ENCODE data around the gene ONECUT3.

Gene ONECUT3

DNA sequence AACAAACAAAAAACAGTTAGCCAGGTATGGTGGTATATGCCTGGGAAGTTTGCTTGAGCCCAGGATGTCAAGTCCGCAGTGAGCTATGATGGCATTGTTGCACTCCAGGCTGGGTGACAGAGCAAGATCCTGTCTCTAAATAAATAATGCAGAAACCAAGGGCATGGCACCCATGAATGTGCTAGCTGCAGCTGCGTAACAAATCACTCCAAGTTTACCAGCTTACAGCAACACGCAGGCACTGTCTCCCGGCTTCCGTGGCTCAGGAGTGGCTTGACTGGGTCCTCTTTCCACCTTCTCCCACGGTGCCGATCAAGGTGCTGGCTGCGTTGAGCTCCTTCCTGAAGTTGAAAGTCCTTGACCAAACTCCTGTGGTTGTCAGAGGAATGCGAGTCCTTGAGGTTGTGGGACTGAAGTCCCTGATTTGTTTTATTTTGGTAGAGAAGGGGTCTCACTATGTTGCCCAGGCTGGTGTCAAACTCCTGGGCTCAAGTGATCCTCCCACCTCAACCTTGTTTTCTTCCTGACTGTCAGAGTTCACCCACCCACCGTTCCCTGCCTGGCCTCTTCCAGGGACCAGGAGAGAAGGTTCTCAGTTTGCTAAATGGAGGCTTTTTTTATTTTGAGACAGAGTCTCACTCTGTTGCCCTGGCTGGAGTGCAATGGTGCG lies 13.2 kb upstream of the ONECUT3 start:
- no peak for DNase-seq (ENCODE audit: low read depth in 2 of 3, low spot score in 1 of 3)

DNA sequence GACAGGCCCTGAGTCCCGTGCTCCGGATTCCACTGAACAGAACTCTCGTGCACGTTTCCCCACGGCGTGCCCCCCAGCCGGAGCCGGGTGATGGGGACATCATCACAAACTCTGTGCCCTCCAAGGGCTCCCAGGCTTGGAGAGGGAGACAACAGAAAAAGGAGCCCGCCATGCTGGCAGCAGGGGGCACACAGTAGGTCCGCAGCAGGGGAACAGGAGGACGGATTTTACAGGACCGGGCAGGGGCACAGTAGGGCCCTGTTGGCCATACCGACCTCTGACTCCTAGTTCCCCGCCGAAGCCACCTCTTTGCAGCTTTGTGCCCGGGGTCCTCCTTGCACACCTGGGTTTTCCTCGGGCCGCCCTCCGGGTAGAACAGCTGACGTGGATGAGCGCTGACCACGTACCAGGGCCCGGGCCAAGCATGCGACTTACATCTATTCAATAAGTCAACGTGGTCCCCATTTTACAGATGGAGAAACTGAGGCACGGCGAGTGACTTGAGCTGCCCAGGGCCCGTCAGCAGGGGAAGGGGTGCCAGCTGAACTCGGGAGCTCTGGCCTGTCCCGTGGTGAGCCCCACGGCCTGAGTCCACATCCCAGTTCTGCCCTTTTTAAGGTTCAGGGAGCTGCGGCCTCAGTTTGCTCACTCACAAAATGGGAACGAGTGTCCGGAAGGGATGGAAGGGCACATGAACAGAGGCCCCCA lies 10.2 kb upstream of the ONECUT3 start:
- DNase-seq (ENCODE audit: low read depth in 2 of 3, low spot score in 1 of 3): no peak

GRCh38 chr19:1744133-1744665 lies 9.1 kb upstream of the ONECUT3 start:
- no peak for DNase-seq (ENCODE audit: low read depth in 2 of 3, low spot score in 1 of 3)

- no peak for DNase-seq (ENCODE audit: low read depth in 2 of 3, low spot score in 1 of 3)
Observed at GRCh38 chr19:1744822-1745563, 8.3 kb upstream of the ONECUT3 start.

- no peak for DNase-seq (ENCODE audit: low read depth in 2 of 3, low spot score in 1 of 3)
Observed at GRCh38 chr19:1745589-1746031, 7.7 kb upstream of the ONECUT3 start.

- no peak for DNase-seq (ENCODE audit: low read depth in 2 of 3, low spot score in 1 of 3)
Observed at GRCh38 chr19:1746401-1747284, 6.7 kb upstream of the ONECUT3 start.

- no peak for DNase-seq (ENCODE audit: low read depth in 2 of 3, low spot score in 1 of 3)
Observed at GRCh38 chr19:1747285-1748114, 5.8 kb upstream of the ONECUT3 start.

DNA sequence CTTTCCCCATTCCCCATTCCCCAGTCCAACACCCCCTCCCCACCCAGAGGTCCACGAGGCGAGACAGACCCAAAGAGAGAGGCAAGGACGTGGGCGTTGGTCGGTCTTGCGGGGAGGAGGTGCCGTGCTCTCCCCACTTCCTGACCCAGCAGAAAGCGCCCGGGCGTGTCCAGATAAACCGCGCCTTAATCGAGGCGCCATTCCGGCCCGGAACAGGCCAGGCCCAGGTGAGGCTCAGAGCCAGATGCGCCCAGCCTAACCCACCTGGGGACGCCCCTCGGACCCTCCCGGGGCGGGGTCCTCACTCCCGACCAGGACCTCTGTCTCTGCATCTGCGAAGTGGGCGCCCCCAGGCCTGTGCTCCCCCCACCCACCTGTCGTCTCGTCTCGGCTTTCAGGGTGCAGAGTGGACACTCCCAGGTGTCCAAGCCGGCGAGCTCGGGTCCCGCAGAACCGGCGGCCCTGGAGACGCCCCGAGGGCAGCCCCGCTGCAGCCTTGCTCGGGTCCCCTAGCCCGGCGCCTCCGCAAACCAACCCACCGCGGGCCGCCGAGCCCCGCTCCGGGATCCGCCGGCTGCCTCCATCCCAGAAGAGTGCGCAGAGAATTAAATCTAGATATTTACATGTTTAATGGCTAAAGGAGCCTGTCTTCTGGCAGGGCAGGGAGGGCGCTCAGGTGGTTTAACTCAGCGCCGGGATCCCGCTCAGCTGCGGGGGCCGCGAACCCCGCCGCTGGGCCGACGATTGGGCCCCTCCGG lies 5.0 kb upstream of the ONECUT3 start:
- no peak for DNase-seq (ENCODE audit: low read depth in 2 of 3, low spot score in 1 of 3)

DNA sequence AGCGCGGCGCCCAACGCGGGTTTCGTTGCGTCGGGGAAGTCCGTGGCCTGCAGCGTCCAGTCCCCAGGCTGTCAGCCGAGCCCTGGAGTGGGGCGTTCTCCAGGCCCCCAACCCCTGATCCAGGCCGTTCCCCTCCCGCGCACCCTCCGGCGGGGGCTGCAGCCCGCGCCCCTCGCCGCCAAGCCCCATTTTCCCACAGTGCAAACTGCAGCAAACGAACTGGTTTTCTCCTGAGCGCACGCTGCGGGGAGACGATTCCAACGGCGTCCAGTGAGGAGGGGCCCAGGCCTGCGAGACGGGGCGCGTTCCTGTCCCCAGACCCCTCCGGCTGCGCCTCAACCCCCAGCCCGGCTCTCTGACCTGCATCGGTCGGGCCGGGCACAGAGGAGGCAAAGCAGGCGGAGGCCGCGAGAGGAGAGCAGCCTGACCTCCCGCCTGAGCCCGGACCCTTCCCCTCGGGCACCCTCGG lies 4.4 kb upstream of the ONECUT3 start:
- no peak for DNase-seq (ENCODE audit: low read depth in 2 of 3, low spot score in 1 of 3)

DNA sequence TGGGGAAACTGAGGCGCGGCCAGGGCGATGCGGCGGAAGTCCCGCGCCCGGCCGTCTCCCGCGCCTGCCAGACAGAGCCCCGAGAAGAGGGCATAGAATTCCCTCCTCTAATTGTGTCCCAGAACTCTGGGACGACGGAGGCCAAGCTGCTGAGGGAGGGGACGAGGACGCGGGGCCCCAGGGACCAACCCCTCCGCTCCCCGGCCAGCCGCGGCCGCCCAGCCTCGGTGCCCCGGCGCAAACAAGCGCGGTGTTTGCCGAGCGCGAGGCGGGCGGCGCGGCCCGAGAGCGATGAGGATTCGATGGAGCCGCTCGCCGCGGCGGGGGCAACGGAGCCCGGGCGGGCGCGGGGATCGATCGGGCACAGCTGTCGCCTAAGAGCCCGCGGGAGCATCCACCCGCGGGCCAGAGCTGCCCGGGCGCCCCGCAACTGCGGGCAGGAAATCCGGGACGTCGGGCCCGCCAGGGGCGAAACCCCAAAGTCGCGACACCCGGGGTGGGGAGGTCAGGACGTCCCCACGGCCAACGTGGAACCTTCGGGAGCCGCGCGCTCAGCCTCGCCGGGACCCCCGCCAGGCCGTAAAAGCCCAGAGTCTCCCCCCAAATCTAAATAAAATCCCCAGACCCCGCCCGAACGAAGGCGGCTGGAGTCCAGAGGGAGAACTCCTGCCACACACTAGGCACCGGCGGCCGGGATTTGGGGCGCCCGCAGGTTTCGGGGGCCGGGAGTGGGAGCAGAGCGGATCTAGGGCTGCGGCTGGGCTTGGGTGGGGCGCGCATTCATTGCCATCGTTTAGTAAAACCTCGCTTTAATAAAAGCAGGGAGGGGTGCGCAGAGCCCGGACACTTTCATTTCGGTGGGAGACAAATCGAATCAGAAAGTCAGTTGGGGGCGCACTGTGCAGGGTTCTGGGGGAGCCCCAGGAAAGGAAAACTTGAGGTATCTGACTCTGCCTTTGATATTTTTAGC lies 3.6 kb upstream of the ONECUT3 start:
- DNase-seq (ENCODE audit: low read depth in 2 of 3, low spot score in 1 of 3): no peak

DNA sequence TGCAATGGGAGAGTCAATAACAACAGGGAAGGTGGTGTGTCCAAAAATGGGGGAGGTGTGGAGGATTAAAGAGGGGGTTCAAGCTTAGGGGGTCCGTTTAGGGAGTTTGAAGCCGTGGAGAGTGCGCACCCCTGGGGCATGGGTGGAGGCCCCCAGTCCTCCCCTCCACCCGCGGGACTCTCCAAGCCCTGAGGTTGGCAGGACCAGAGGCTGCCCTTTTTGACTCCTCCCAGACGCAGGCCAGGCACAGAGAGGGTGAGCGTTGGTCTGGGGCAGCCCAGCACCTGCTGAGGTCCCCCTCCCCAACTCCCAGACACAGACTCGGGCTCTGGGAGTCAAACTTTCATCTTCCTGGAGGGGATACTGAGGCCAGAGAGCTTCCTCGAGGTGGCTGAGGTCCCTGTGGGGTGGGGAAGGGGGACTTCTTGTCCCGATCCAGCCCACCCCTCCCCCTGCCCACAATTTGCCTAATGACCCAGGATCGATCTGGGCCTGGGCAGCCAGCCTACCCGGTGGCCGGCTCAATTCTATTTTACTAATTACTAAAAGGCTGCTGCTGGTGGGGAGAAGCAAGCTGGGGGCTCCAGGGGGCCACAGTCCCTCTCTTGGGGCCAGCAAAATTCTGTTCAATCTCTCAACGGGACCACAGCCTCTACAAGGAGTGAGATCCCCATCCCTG lies 2.8 kb upstream of the ONECUT3 start:
- DNase-seq (ENCODE audit: low read depth in 2 of 3, low spot score in 1 of 3): no peak

DNA sequence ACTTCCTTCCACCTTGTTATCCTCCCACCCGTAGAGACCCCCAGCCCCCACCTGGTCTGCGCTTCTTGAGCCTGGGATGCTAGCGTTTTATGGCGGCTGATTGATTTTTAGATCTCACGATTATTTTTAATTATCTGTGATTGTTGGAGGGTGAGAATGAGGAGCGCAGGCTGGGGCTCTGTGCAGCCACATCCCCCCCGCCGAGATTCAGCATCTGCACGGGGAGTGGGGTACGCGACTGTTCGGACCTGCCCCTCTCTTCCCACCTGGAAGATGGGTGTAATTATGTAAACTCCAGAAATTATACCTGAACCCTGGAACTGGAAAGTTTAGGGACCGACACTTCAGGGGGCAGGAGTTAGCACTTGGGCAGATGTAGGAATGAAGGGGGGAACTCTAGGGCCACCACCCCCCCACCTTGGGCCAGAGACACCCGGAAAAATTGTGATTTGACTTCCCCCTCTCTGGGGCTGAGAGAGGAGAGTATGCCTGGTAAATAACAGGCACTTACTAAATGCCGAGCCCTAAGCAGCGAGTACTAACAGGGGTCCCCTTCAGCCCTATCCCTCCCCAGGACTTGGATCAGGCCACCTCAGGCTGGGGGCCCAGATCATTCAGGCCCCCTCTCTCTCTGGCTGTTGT lies 1.8 kb upstream of the ONECUT3 start:
- no peak for DNase-seq (ENCODE audit: low read depth in 2 of 3, low spot score in 1 of 3)

- DNase-seq (ENCODE audit: low read depth in 2 of 3, low spot score in 1 of 3): no peak
Observed at GRCh38 chr19:1752009-1752756, 1.1 kb upstream of the ONECUT3 start.

DNA sequence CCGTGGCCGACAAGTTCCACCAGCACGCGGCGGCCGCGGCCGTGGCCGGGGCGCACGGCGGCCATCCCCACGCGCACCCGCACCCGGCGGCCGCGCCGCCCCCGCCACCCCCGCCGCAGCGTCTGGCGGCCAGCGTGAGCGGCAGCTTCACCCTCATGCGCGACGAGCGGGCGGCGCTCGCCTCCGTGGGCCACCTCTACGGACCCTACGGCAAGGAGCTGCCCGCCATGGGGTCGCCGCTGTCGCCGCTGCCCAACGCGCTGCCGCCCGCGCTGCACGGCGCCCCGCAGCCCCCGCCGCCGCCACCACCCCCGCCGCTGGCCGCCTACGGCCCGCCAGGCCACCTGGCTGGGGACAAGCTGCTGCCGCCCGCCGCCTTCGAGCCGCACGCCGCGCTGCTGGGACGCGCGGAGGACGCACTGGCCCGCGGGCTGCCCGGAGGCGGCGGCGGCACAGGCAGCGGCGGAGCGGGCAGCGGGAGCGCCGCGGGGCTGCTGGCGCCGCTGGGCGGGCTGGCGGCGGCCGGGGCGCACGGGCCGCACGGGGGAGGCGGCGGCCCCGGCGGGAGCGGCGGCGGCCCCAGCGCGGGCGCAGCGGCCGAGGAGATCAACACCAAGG lies 821 bp downstream of the ONECUT3 start:
- DNase-seq (ENCODE audit: low read depth in 2 of 3, low spot score in 1 of 3): no peak

GRCh38 chr19:1754636-1755466 lies 1.5 kb downstream of the ONECUT3 start:
- no peak for DNase-seq (ENCODE audit: low read depth in 2 of 3, low spot score in 1 of 3)

Measured in stimulated activated CD4-positive, alpha-beta T cell treated with anti-CD3 and anti-CD28 coated beads, Interleukin-12 subunit alpha, Interleukin-12 subunit beta, amount 100 ng/mL, for 48 hours (primary cell).